OCI-LY1 (cell line): Measurements from ENCODE around the gene SMKR1.
A peak's percentile ranks its signal among the peaks of the same experiment; 100 is the strongest.

Source experiments
- H2AFZ ChIP-seq: fragments of 200-600 bp; sonication (generic), shearing (Covaris generic); 2 replicates; pipeline ENCODE4 v1.6.0; 2014; ENCODE audit warnings: antibody characterized with exemption, mild to moderate bottlenecking, low read length
- H3F3A ChIP-seq: fragments of 200-600 bp; sonication (generic), shearing (Covaris generic); 2 replicates; pipeline ENCODE4 v1.6.0; 2014; ENCODE audit warnings: mild to moderate bottlenecking, antibody characterized with exemption, low read length, moderate library complexity; ENCODE audit not compliant: insufficient read depth
- H3K27ac ChIP-seq: fragments of 200-600 bp; sonication (generic); 2 replicates; pipeline ENCODE4 v1.5.1; 2014; ENCODE audit warnings: low read length, mixed run types, mild to moderate bottlenecking, low read depth; ENCODE audit not compliant: poor library complexity, severe bottlenecking
- H3K27me3 ChIP-seq: fragments of 200-600 bp; sonication (generic); 2 replicates; pipeline ENCODE4 v1.6.0; 2014; ENCODE audit warnings: antibody characterized with exemption, mild to moderate bottlenecking, low read length, moderate library complexity; ENCODE audit not compliant: insufficient read depth
- H3K36me3 ChIP-seq: fragments of 200-600 bp; sonication (generic); 2 replicates; pipeline ENCODE4 v1.6.1; 2014; ENCODE audit warnings: mild to moderate bottlenecking, antibody characterized with exemption, low read length, moderate library complexity, mixed read lengths; ENCODE audit not compliant: insufficient read depth
- H3K4me1 ChIP-seq: fragments of 200-600 bp; sonication (generic); 2 replicates; pipeline ENCODE4 v1.5.1; 2014; ENCODE audit warnings: mild to moderate bottlenecking, low read length, moderate library complexity; ENCODE audit not compliant: insufficient read depth, severe bottlenecking
- H3K4me2 ChIP-seq: fragments of 200-600 bp; sonication (generic), shearing (Covaris generic); 2 replicates; pipeline ENCODE4 v1.6.1; 2014; ENCODE audit warnings: low read length
- H3K4me3 ChIP-seq: fragments of 200-600 bp; sonication (generic); 2 replicates; pipeline ENCODE4 v1.5.1; 2014; ENCODE audit warnings: low read length, low read depth, mild to moderate bottlenecking, mixed read lengths; ENCODE audit not compliant: poor library complexity, severe bottlenecking
- H3K79me2 ChIP-seq: fragments of 200-600 bp; shearing (Covaris generic); 2 replicates; pipeline ENCODE4 v1.6.1; 2016; ENCODE audit warnings: mixed run types, low read length, mixed read lengths; ENCODE audit not compliant: insufficient read depth
- H3K9ac ChIP-seq: fragments of 200-600 bp; sonication (generic), shearing (Covaris generic); 2 replicates; pipeline ENCODE4 v1.6.1; 2014; ENCODE audit warnings: mild to moderate bottlenecking, low read length, mixed read lengths
- H3K9me2 ChIP-seq: fragments of 200-600 bp; sonication (generic), shearing (Covaris generic); 2 replicates; pipeline ENCODE4 v1.6.1; 2014; ENCODE audit warnings: low read depth, mild to moderate bottlenecking, low read length, mixed read lengths
- H3K9me3 ChIP-seq: fragments of 200-600 bp; shearing (Covaris generic); 2 replicates; pipeline ENCODE4 v1.6.1; 2014; ENCODE audit warnings: low read length, mixed read lengths
- H4K20me1 ChIP-seq: fragments of 200-600 bp; sonication (generic), shearing (Covaris generic); 2 replicates; pipeline ENCODE4 v1.6.0; 2016; ENCODE audit warnings: mild to moderate bottlenecking, low read length; ENCODE audit not compliant: insufficient read depth
- CTCF ChIP-seq: fragments of 200-600 bp; sonication (generic), shearing (Covaris generic); IDR thresholded peaks from 2 replicates; pipeline ENCODE4 v1.5.1; 2017; ENCODE audit warnings: mild to moderate bottlenecking, antibody characterized with exemption, low read length, moderate library complexity, mixed read lengths
- EZH2 ChIP-seq: fragments of 200-600 bp; sonication (generic), shearing (Covaris generic); IDR thresholded peaks from 2 replicates; pipeline ENCODE4 v1.8.0; 2017; ENCODE audit warnings: borderline replicate concordance, mixed run types, mild to moderate bottlenecking, antibody characterized with exemption, low read length, moderate library complexity, mixed read lengths

SMKR1 gene

GRCh38 chr7:129553899-129554461, 51.6 kb downstream of the SMKR1 start:
- no peaks in the 10 kb centered on the region for H3K9me2 ChIP-seq
- no peaks in the 10 kb centered on the region for H3K9me3 ChIP-seq
- no peak overlapping the region for H2AFZ ChIP-seq
- no peaks in the 10 kb centered on the region for H3F3A ChIP-seq
- TF ChIP-seq EZH2 = no peak
- no peak for TF ChIP-seq CTCF
- peak overlapping the region; percentile 52 for H3K4me3 ChIP-seq
- H4K20me1 ChIP-seq = no peaks in the 10 kb centered on the region
- H3K27me3 ChIP-seq = no peaks in the 10 kb centered on the region; the same call in 1 of the 2 replicates
- peaks cover 8% of the 10 kb centered on the region for H3K4me1 ChIP-seq
- H3K79me2 ChIP-seq = no peaks in the 10 kb centered on the region
- no peaks in the 10 kb centered on the region for H3K36me3 ChIP-seq
- no peak overlapping the region for H3K27ac ChIP-seq
- H3K4me2 ChIP-seq = peak overlapping the region; percentile 58
- H3K9ac ChIP-seq = no peak overlapping the region; the same call in 1 of the 2 replicates

- H3K4me2 ChIP-seq = no peak overlapping the region
- H3K27ac ChIP-seq = no peak overlapping the region
- H3F3A ChIP-seq = no peaks in the 10 kb centered on the region
- no peaks in the 10 kb centered on the region for H3K36me3 ChIP-seq
- no peaks in the 10 kb centered on the region for H3K9me3 ChIP-seq
- H3K27me3 ChIP-seq = peaks cover 8% of the 10 kb centered on the region; the same call in 1 of the 2 replicates
- H3K4me1 ChIP-seq = peaks cover 8% of the 10 kb centered on the region
- no peaks in the 10 kb centered on the region for H3K79me2 ChIP-seq
- H3K4me3 ChIP-seq = no peak overlapping the region
- H3K9me2 ChIP-seq = no peaks in the 10 kb centered on the region
- H4K20me1 ChIP-seq = no peaks in the 10 kb centered on the region
- H2AFZ ChIP-seq = no peak overlapping the region
- H3K9ac ChIP-seq = no peak overlapping the region
- no peak for TF ChIP-seq EZH2
- TF ChIP-seq CTCF = no peak
These were observed 54.3 kb downstream of the SMKR1 start for GRCh38 chr7:129556607-129557133.

GRCh38 chr7:129557686-129558481, 55.6 kb downstream of the SMKR1 start:
- Histone ChIP-seq H3K27ac (no peak overlapping the region), H3F3A (no peaks in the 10 kb centered on the region), H3K4me3 (no peak overlapping the region), H3K27me3 (peaks cover 14% of the 10 kb centered on the region; the same call in 1 of the 2 replicates), H3K4me1 (peaks cover 8% of the 10 kb centered on the region), H4K20me1 (no peaks in the 10 kb centered on the region), H3K9me3 (no peaks in the 10 kb centered on the region), H3K4me2 (no peak overlapping the region), H3K36me3 (no peaks in the 10 kb centered on the region), H3K9me2 (no peaks in the 10 kb centered on the region), H2AFZ (no peak overlapping the region), H3K9ac (no peak overlapping the region), H3K79me2 (no peaks in the 10 kb centered on the region)
- no peak for TF ChIP-seq CTCF
- TF ChIP-seq EZH2 = no peak
